HG02798 (cell line): ENCODE data around the gene UNCX.
"Not testable (repeated sequence)": the region's sequence is repeated elsewhere in the genome, so short reads cannot be mapped to it uniquely, and the experiment has no call there.

Source experiments
- ATAC-seq: cut with Tn5 transposase; IDR thresholded peaks from one replicate; pipeline ENCODE4 v1.9.1; 2021; ENCODE audit warnings: mild to moderate bottlenecking; ENCODE audit not compliant: unreplicated experiment, poor library complexity

Gene UNCX

GRCh38 chr7:1232623-1233332, at the start of gene UNCX:
Gene UNCX, plus strand, starts transcription at chr7:1232872. Its CDS starts 146 bp downstream, at chr7:1233018.
- no peak for ATAC-seq

- ATAC-seq, result no peak
Measured at GRCh38 chr7:1187127-1187526, 45.5 kb upstream of the UNCX start.

- ATAC-seq, result no peak
Measured at GRCh38 chr7:1188720-1189294, 43.9 kb upstream of the UNCX start.

DNA sequence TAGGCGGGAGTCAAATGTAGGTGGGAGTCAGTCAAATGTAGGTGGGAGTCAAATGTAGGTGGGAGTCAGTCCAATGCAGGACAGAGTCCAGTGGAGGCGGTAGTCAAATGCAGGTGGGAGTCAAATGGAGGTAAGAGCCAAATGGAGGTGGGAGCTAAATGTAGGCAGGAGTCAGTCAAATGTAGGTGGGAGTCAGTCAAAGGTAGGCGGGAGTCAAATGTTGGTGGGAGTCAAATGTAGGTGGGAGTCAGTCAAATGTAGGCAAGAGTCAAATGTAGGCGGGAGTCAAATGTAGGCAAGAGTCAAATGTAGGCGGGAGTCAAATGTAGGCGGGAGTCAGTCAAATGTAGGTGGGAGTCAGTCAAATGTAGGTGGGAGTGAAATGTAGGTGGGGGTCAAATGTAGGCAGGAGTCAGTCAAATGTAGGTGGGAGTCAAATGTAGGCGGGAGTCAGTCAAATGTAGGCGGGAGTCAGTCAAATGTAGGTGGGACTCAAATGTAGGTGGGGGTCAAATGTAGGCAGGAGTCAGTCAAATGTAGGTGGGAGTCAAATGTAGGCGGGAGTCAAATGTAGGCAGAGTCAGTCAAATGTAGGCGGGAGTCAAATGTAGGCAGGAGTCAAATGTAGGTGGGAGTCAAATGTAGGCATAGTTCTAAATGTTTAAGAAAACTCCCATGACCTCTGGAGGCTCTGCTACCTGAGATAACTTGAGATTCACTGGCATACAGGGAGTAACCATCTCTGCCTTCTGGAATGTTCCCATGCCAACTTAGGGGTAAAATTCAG, 42.5 kb upstream of the UNCX start:
- ATAC-seq, result no peak

DNA sequence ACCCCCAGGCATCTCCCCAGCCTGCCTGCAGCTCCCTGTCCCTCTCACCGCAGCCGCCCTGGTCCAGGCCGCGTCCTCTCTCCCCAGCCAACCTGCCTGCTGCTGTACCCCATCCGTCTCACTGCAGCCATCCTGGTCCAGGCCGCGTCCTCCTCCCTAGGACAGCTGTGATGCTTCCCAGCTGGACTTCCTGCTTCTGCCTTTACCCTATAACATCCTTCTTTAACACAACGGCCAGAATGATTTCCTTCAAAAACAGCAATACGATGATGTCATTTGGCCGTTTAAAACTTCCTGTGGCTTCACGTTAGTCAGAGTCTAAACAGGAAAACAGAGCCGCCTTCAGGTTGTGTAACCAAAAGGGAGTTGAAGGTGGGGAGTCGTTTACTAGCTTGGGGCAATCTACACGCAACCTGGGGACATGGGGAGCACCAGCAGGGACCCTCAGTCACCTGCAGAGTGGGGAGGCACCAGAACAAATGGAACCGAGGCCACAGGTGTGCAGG, 40.4 kb upstream of the UNCX start:
- ATAC-seq, result no peak

- ATAC-seq, result no peak
Measured at GRCh38 chr7:1193593-1194424, 38.9 kb upstream of the UNCX start.

DNA sequence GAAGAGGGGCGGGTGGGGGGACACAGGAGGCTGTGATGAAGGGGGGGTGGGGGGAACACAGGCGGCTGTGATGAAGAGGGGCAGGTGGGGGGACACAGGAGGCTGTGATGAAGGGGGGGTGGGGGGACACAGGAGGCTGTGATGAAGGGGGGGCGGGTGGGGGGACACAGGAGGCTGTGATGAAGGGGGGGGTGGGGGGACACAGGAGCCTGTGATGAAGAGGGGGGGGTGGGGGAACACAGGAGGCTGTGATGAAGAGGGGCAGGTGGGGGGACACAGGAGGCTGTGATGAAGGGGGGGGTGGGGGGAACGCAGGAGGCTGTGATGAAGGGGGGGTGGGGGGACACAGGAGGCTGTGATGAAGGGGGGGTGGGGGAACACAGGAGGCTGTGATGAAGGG, 36.2 kb upstream of the UNCX start:
- not testable (repeated sequence) for ATAC-seq

DNA sequence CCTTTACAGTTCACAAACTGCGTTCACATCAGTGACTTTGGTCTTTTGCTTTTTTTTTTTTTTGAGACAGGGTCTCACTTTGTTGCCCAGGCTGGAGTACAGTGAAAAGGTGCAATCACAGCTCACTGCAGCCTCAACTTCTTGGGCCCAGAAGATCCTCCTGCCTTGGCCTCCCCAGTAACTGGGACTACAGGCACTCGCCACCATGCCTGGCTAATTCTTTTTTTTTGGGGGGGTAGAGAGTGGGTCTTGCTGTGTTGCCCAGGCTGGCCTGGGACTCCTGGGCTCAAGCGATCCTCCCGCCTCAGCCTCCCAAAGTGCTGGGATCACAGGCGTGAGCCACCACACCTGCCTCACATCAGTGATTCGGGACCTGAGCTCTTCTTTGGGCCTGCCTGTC, 35.7 kb upstream of the UNCX start:
- ATAC-seq, result no peak

GRCh38 chr7:1197997-1198625, 34.6 kb upstream of the UNCX start:
- ATAC-seq, result no peak

DNA sequence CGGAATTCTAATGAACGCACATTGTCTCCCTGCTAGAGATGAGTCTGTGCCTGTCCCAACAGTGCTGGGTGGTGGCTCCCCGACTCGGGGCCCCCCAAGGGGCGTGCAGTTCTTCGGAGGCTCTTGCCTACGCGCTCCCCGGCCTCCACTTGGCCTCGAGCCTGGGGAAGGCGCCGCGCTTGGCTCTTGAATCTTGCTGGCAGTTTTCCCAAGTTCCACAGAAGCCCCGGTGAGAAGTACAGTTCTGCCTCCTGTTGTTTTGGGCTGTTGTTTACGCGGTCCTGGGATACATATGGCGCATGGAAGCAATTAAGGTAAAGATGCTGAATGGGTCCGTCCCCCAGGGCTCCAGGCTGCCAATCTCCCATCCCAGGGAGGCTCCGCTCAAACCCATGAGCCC, 32.6 kb upstream of the UNCX start:
- ATAC-seq, result no peak

DNA sequence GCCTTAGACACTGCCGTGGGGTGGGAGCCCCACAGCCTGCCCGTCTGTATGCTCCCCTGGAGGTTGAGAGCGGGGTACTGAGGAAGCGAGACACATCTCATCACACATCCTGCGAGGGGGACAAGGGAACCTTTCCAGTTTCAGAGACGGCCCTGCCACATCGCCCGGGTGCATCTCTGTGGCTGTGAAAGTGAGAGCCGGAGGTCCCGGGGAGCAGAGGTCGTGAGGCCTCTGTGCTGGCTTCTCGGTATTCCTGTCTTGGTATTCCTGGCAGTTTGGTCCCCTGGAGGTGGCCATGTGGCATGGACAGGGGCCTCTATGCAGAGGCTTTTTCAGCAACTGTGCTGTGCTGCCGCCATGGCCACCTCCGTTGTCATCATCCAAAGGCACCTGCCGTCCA, 30.8 kb upstream of the UNCX start:
- no peak for ATAC-seq

GRCh38 chr7:1202914-1203313, 29.8 kb upstream of the UNCX start:
- ATAC-seq, result not testable (repeated sequence)

DNA sequence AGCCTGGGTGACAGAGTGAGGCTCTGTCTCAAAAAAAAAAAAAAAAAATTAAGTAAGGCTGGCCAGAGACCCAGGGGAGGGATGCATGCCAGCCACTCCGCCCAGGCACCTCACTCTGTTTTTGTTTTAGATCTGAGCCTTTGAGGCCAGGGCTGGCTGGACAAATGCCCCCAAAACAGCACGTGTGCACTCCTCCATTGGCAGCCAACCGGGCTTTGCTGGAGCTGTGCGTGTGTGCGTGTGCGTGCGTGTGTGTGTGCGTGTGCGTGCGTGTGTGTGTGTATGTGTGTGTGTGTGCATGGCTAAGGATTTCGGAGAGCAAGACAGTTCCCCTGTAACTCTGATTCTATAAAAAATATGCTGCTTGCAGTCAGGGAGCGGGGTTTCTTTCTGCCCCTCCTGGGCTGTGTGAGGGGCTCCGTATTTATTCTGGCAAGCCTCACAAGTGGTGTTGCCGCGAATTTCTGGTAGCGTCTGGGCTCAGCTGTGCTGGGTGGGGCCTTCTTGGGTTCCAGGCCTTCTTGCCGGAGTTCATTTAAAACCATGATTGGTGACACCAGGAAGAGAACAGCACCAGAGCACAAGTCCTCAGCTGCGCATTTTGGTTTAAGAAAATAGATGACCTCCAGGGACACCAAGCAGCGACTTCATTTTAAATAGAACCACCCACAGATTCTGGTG, 28.1 kb upstream of the UNCX start:
- ATAC-seq, result no peak

GRCh38 chr7:1205742-1206141, 26.9 kb upstream of the UNCX start:
- ATAC-seq, result not testable (repeated sequence)

- no peak for ATAC-seq
Measured at GRCh38 chr7:1209097-1209496, 23.6 kb upstream of the UNCX start.

DNA sequence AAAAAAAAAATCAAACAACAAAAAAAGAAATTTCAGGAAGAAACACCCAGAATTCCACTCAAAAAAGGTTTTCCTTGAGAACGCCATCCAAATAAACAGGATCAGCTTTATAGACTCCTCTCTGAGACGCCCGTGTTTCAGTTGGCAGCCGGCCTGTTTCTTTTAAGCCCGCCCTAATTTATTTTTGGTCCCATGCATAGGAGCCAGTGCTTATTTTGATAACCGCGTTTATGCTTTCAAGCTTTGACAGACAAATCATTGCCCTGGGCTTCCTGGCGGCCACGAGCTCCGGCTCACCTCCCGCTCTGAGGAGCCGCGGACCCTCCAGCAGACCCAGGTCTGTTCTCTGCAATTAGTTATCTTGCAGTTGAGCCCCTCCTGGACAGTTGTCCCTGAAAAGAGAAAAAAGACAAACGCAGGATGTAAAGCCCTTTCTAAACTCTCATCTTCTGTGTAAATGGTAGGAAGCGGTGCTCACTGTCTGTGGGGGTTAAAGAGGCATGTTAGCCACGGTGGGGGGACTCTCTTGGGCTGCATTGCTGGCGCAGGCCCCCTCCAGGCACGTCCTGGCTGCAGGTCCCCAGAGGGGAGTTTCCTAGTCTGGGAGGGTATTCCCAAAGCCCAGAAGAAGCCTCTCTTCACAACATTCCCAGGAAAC, 22.2 kb upstream of the UNCX start:
- no peak for ATAC-seq

DNA sequence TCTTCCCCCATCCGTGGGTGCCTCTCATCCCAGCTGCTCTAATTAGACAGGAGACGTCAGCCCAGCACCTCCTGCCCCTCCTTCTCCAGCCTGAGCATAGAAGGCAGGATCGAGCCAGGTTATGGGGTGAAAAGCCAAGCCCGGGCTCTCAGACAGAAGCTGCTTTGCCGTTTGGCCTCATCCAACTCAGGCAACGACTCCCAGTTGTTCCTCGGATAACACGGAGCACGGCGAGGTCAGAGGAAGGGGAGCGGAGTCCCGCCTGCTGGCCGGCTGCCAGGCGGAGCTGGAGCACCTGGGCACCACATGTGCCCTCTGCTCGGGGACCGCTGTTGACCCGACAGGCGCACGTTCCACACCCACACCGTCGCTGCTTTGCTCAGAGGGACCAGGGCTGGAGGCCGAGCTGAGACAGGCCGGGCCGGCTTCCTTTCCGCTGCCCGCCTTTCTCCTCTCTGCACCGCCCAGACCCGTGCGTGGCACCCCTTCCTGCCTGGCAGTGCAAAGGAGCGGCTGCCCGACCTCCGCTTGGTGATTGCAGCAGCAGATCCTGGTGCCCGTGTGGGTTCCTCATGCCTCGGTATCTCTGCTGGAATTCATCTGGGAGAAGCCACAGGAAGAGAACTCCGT, 21.6 kb upstream of the UNCX start:
- ATAC-seq, result no peak

DNA sequence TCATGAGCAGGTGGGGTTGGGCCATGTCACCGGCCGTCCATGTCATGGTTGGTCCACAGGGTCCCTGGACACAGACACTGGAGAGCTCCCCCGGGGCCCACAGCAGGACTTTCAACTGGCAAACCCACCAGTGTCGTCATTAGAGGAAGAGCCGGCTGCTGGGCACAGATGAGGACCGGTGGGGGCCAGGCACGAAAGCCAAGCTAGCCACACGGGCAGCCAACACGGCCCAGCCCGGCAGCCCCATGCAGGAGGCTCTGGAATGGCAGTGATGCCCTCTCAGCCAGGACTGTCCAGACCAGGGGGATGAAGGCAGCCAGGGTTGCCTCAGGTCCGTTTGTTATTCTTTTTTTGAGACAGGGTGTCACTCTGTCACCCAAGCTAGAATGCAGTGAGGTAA, 21.1 kb upstream of the UNCX start:
- no peak for ATAC-seq
